GM19351 (cell line): ENCODE results near the gene ARL6IP6.
"Not testable (repeated sequence)": the region's sequence is repeated elsewhere in the genome, so short reads cannot be mapped to it uniquely, and the experiment has no call there.

Source experiments
- ATAC-seq: cut with Tn5 transposase; IDR thresholded peaks from one replicate; pipeline ENCODE4 v1.9.1; 2021; ENCODE audit warnings: mild to moderate bottlenecking, moderate library complexity; ENCODE audit not compliant: unreplicated experiment

ARL6IP6 gene

GRCh38 chr2:152720794-152721193 lies 2.4 kb downstream of the ARL6IP6 start:
- no peak for ATAC-seq

GRCh38 chr2:152722639-152723038 lies 4.2 kb downstream of the ARL6IP6 start:
- ATAC-seq: not testable (repeated sequence)

GRCh38 chr2:152723918-152724317 lies 5.5 kb downstream of the ARL6IP6 start:
- no peak for ATAC-seq

- ATAC-seq: peak; percentile 47
Measured at GRCh38 chr2:152729844-152730243, 11.4 kb downstream of the ARL6IP6 start.

GRCh38 chr2:152730591-152731333 lies 12.3 kb downstream of the ARL6IP6 start:
- peak; percentile 50 for ATAC-seq

- not testable (repeated sequence) for ATAC-seq
Measured at GRCh38 chr2:152737509-152737908, 19.1 kb downstream of the ARL6IP6 start.

- ATAC-seq: no peak
Measured at GRCh38 chr2:152738438-152738837, 20.0 kb downstream of the ARL6IP6 start.

GRCh38 chr2:152739705-152740104 lies 21.3 kb downstream of the ARL6IP6 start:
- not testable (repeated sequence) for ATAC-seq

GRCh38 chr2:152740743-152741328 lies 22.4 kb downstream of the ARL6IP6 start:
- ATAC-seq: peak; percentile 86

GRCh38 chr2:152743002-152743401 lies 24.6 kb downstream of the ARL6IP6 start:
- peak; percentile 81 for ATAC-seq

- not testable (repeated sequence) for ATAC-seq
Measured at GRCh38 chr2:152747751-152748150, 29.3 kb downstream of the ARL6IP6 start.

- ATAC-seq: no peak
Measured at GRCh38 chr2:152755029-152755428, 36.6 kb downstream of the ARL6IP6 start.

GRCh38 chr2:152759290-152760072 lies 41.1 kb downstream of the ARL6IP6 start:
- no peak for ATAC-seq

- no peak for ATAC-seq
Measured at GRCh38 chr2:152761214-152761613, 42.8 kb downstream of the ARL6IP6 start.

- ATAC-seq: no peak
Measured at GRCh38 chr2:152762202-152762601, 43.8 kb downstream of the ARL6IP6 start.

GRCh38 chr2:152763208-152763607 lies 44.8 kb downstream of the ARL6IP6 start:
- ATAC-seq: not testable (repeated sequence)

GRCh38 chr2:152763651-152764050 lies 45.2 kb downstream of the ARL6IP6 start:
- no peak for ATAC-seq

- no peak for ATAC-seq
Measured at GRCh38 chr2:152766928-152767327, 48.5 kb downstream of the ARL6IP6 start.

- ATAC-seq: no peak
Measured at GRCh38 chr2:152781175-152781574, 62.8 kb downstream of the ARL6IP6 start.

GRCh38 chr2:152782171-152782570 lies 63.8 kb downstream of the ARL6IP6 start:
- no peak for ATAC-seq

- ATAC-seq: no peak
Measured at GRCh38 chr2:152790883-152791282, 72.5 kb downstream of the ARL6IP6 start.

- no peak for ATAC-seq
Measured at GRCh38 chr2:152791979-152792378, 73.6 kb downstream of the ARL6IP6 start.
